GM21529 (cell line): ENCODE results near the gene P2RY12.

ENCODE experiments used
- ATAC-seq: cut with Tn5 transposase; IDR thresholded peaks from one replicate; pipeline ENCODE4 v1.9.1; 2021; ENCODE audit not compliant: unreplicated experiment

P2RY12 gene

GRCh38 chr3:151347432-151347831 is 37.1 kb downstream of the P2RY12 start:
- no peak for ATAC-seq

- ATAC-seq: no peak
These were observed 38.3 kb downstream of the P2RY12 start for GRCh38 chr3:151346292-151346691.

GRCh38 chr3:151345859-151346258 is 38.7 kb downstream of the P2RY12 start:
- no peak for ATAC-seq

- no peak for ATAC-seq
These were observed 52.9 kb downstream of the P2RY12 start for GRCh38 chr3:151331696-151332095.

- ATAC-seq: no peak
These were observed 53.7 kb downstream of the P2RY12 start for GRCh38 chr3:151330899-151331298.

DNA sequence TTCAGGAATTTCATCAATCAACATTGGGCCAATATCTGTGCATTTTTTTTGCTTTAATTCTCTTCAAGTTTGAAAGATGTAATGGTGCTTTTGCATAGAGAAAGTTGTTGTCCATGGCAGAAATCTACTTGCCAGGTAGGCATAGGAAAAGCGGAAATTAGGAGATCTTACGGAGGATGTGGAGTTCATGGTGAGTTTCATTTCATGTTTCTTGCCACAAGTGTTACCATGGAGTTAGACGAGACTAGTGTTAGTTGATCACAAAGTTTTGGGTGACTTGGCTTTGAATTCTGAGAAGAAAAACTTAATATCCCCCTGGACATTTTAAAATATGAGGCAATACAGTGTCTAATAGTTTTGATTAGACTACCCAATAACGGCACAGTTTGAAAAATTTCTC is 54.2 kb downstream of the P2RY12 start:
- no peak for ATAC-seq

DNA sequence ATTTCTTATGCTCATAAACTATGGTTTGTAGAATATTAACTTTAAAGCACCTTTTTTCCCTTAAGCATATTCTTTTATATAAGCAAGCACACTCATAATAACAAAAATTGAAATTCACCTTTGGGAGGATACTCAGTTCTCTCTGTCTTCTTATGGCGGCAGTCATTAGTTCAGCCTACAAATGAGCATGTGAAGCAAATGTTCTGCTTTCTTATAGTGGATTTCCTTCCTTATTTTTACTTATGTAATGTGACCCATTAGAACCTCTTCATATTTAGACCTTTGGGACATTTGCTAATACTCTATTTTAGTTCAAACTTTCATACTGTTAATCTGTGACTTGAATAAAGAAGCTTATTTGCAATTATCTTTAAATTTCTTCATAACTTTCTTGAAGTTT is 55.2 kb downstream of the P2RY12 start, which contains the start of gene P2RY13:
Gene P2RY13, minus strand, starts transcription at position 187 of the 400 bp plus-strand sequence. Its CDS starts 21 bp downstream, at position 166.
- ATAC-seq: no peak

DNA sequence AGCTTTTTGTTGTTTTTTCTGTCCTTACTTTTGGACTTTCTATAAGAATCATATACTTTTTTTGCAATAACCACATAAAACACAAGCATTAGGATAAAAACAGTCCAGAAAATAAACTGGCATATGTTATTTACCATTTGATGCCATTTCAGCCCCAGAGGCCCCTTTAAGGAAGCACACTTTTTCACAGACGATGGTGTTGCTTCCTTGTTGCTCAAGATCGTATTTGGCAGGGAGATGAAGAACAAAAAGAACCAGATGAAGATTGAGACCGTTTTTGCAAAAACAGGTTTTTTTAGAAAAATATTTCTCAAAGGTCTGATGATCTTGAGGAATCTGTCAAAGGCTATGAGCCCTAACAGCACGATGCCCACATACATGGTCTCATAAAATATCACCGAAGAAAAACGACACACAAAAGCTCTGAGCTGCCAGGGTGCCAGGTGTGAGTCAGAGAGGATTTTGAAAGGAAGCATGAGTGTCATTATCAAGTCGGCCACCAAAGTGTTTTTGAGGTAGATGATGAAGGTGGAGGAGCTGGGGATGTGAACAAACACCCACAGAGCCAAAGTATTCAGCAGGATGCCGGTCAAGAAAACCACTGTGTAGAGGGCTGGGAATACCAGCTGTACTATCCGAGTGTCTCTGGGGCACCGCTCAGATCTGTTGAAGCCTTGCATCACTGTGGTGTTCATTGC is 56.1 kb downstream of the P2RY12 start:
- no peak for ATAC-seq

DNA sequence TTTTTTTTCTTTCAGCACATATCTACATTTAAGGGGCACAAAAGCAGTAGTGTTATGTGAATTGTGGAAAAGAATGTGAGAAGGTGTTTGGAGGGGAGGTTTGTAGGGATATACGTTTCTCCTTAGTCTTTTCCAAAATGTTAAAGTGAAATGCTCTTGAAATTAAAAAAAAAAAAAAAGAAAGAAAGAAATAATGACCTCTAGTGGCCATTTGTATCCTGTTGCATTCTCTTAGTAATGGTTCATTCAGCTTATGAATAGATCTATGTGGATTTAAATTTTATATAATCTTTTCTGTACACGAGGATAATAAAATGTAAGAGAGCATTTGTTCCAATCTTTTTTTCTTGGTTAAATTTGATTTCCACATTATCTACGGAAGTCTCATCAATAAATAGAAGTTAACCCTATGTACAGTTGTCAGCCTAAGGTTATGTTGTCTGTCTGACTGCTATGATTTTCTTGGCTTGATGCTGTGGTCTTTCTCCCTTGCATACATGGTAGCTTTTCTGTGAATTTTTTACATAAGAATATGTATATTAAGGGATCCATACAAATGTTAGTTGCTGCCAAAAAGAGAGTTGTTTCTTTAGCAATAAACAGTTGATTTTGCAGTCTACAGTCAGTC is 56.9 kb downstream of the P2RY12 start:
- peak; percentile 56 for ATAC-seq

DNA sequence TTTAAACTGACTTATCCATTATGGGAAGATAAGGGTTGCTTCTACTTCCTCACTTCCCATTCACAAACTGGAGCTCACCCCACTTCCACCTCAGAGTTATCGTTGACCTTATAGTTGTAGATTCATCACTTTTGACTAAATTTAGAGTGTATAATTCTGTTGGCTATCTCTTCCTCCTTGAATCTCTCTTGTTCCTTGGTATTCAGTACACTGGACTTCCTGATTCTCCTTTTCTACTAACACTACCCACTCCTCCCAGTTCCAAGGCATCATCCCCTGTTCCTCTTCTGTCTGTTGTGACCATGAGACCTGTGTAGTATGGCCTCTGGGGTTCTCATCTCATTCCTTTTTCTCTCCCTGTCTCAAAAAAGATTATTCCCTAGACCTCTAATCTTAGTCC is 62.0 kb downstream of the P2RY12 start:
- no peak for ATAC-seq

- no peak for ATAC-seq
These were observed 63.0 kb downstream of the P2RY12 start for GRCh38 chr3:151321526-151321925.

DNA sequence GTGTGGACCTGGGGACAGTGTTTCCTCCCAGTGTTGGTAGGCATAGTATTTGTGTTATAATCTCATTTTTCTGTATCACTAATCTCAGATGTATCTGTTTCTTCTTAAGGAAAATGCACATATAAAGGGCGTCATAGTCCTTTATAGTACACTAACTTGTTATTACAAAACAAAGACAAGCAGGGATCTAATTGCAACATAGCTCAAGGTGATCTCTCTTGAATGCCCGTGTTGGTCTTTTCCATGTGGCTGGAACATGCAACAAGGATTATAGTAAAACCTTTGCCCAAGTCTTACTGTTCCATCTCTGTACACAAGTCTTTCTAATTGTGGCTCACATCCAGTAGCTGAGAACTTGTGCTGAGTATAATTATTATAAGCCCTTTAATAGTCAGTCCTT is 64.4 kb downstream of the P2RY12 start:
- no peak for ATAC-seq

GRCh38 chr3:151319628-151320027 is 64.9 kb downstream of the P2RY12 start:
- ATAC-seq: no peak

- ATAC-seq: no peak
These were observed 65.6 kb downstream of the P2RY12 start for GRCh38 chr3:151318991-151319390.

DNA sequence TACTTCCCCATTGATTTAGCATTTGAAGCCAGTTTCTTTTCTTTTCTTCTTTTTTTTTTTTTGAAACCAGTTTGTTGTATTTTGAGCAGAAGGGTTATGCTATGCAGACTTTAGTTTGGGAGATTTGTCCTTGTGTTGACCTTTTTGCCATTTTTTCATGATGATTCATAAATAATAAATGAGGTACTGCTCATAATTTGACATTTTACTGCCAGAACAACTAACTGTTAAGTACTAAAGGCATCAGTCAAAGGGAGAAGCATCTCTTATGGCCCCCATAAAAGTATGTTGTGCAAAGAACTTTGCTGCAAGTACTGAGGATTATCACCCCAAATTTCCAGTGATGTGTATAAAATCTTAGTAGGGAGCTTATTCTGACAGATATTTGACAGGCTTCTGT is 66.2 kb downstream of the P2RY12 start:
- ATAC-seq: no peak

GRCh38 chr3:151316267-151316991 is 68.1 kb downstream of the P2RY12 start, which contains the start of gene GPR87:
Gene GPR87, minus strand, starts transcription at chr3:151316820. Its CDS starts 16,720 bp downstream, at chr3:151300100.
- ATAC-seq: peak; percentile 61

DNA sequence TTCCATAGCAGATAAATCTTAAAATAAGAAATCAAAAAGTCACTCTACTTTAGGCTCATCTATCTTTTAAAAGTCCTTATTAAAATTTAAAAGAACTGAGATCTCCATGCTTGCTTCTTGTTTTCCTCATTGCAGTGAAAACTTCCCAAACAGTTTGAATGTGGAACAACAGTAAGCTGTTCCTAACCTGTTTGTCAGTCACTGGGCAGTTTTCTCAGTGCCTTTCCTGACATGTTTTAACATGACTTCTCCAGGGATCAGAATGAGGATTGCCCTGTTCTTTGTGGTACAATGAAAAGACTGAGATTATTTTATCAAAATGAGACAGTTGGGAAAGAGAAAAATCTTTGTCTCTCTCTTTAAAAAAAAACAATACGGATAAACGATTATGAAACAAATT is 68.7 kb downstream of the P2RY12 start:
- no peak for ATAC-seq

DNA sequence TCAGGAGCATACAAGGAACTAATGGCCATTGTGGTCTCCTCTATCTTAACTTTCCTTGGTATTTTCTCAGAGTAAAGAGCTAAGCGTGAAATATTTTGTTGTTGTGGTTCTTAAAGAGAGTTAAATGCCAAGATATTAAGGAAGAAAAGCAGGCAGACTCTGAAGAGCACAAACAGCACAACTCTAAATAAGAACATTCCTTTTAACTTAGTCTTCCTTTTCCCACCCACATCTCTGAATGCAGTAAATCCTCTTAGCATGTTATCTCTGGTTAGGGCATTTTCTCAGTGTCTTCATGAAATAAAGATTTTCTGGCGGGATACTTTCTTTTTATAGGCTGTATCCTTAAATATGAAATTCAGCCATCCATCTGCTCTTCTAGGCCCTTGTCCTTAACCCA is 69.4 kb downstream of the P2RY12 start:
- ATAC-seq: no peak

- no peak for ATAC-seq
These were observed 70.0 kb downstream of the P2RY12 start for GRCh38 chr3:151314593-151314992.

DNA sequence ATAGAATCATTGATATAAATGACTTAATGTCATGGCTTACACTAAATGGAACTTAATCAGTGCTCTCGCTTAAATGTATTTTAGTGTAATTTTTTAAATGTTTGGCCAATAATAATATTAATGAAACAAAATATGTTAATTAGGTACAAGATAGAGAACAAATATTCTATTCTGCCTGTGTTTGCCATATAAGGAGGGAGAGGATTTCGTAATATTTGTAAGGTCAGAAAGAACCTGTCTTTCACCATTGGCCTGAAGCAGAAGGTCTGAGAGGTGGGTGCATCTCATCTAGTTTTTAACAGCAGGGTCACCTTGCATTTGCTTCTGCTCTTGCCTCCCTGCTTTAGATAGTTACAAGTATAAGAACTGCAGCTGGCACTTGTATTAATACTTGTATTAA is 70.4 kb downstream of the P2RY12 start:
- no peak for ATAC-seq

DNA sequence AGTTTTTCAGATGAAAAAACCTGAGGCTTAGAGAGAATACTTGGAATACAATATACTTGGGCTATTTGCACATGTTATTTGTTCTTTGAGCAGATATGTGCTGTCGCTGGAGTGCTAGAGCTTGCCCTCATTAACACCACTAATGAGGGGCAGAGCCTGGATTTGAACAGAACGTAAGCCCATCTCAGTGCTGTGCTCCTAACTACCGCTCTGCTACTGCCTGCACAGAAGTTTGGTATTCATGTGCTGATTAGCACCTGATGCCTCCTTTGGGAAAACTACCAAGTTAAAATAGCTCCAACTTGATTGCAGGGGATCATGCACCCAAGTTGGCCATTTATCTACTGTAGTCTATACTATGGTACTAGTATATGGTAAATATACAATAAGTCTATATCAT is 71.6 kb downstream of the P2RY12 start:
- ATAC-seq: no peak

- ATAC-seq: no peak
These were observed 75.0 kb downstream of the P2RY12 start for GRCh38 chr3:151309566-151309965.
